AG04450 (cell line): Measurements from ENCODE around the gene PLIN5. TPM values are rescaled to one million over a fixed set of nuclear protein-coding genes. Genes with fewer than 3 reads are reported as not detected.

ENCODE experiments used
- CTCF ChIA-PET: fragments of 300-600, 350-600 bp; formaldehyde crosslinking; extraction: SDS; loops from one replicate; lab custom pipeline; 2022; ENCODE audit warnings: antibody characterized with exemption, inconsistent platforms; lab: Charles Lee
- POLR2A ChIA-PET: fragments of 350-600 bp; formaldehyde crosslinking; extraction: SDS; loops from one replicate; lab custom pipeline; 2021; ENCODE audit warnings: antibody characterized with exemption, inconsistent platforms; lab: Yijun Ruan, JAX
- DNase-seq: peaks from one replicate; pipeline ENCODE4 v3.0.0-alpha.2; 2011; ENCODE audit warnings: low read depth, low spot score
- H3K27ac ChIP-seq: one replicate; pipeline ENCODE4 v1.5.1; 2012; ENCODE audit warnings: low read depth, low read length, control low read depth
- H3K27me3 ChIP-seq: one replicate; pipeline ENCODE4 v1.6.0; 2012; ENCODE audit warnings: low read length; ENCODE audit not compliant: control insufficient read depth, insufficient read depth
- H3K4me3 ChIP-seq: 2 replicates; pipeline ENCODE4 v1.5.1; 2011; ENCODE audit warnings: mild to moderate bottlenecking, low read depth, low read length, control low read depth
- H3K9me3 ChIP-seq: 2 replicates; pipeline ENCODE4 v1.5.1; 2012; ENCODE audit warnings: low read length; ENCODE audit not compliant: control insufficient read depth, insufficient read depth
- polyA plus RNA-seq: library from polyadenylated mRNA; depleted of rRNA; stranded (reverse); fragments of >200 nt; gene quantifications from 2 replicates; pipeline ENCODE4 v1.2.3, GENCODE V29; 2011
- TF ChIP-seq, protein P1 (sequence below): IDR thresholded peaks from 2 replicates; pipeline ENCODE4 v1.5.1; 2011; ENCODE audit warnings: low read depth, low read length, control low read depth, inconsistent platforms

PLIN5 gene
- polyA plus RNA-seq, 1 experiment: not detected

- H3K9me3 ChIP-seq: no peaks in the 10 kb centered on the region; the same call in 1 of the 2 replicates
- H3K4me3 ChIP-seq: no peak overlapping the region
- H3K27me3 ChIP-seq: peaks cover 4% of the 10 kb centered on the region
- CTCF ChIA-PET: no interaction called here
- DNase-seq: no peak
- H3K27ac ChIP-seq: no peak overlapping the region
- TF ChIP-seq, protein P1, sequence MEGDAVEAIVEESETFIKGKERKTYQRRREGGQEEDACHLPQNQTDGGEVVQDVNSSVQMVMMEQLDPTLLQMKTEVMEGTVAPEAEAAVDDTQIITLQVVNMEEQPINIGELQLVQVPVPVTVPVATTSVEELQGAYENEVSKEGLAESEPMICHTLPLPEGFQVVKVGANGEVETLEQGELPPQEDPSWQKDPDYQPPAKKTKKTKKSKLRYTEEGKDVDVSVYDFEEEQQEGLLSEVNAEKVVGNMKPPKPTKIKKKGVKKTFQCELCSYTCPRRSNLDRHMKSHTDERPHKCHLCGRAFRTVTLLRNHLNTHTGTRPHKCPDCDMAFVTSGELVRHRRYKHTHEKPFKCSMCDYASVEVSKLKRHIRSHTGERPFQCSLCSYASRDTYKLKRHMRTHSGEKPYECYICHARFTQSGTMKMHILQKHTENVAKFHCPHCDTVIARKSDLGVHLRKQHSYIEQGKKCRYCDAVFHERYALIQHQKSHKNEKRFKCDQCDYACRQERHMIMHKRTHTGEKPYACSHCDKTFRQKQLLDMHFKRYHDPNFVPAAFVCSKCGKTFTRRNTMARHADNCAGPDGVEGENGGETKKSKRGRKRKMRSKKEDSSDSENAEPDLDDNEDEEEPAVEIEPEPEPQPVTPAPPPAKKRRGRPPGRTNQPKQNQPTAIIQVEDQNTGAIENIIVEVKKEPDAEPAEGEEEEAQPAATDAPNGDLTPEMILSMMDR: no peak
- POLR2A ChIA-PET: no interaction called here
Measured at GRCh38 chr19:4519521-4520277, 15.3 kb downstream of the PLIN5 start.

- H3K27me3 ChIP-seq: peaks cover 4% of the 10 kb centered on the region
- TF ChIP-seq, protein P1: no peak
- H3K9me3 ChIP-seq: no peaks in the 10 kb centered on the region
- DNase-seq: no peak
- CTCF ChIA-PET: no interaction called here
- H3K27ac ChIP-seq: no peak overlapping the region
- H3K4me3 ChIP-seq: no peak overlapping the region
- POLR2A ChIA-PET: no interaction called here
Measured at GRCh38 chr19:4519172-4519496, 15.9 kb downstream of the PLIN5 start.

DNA sequence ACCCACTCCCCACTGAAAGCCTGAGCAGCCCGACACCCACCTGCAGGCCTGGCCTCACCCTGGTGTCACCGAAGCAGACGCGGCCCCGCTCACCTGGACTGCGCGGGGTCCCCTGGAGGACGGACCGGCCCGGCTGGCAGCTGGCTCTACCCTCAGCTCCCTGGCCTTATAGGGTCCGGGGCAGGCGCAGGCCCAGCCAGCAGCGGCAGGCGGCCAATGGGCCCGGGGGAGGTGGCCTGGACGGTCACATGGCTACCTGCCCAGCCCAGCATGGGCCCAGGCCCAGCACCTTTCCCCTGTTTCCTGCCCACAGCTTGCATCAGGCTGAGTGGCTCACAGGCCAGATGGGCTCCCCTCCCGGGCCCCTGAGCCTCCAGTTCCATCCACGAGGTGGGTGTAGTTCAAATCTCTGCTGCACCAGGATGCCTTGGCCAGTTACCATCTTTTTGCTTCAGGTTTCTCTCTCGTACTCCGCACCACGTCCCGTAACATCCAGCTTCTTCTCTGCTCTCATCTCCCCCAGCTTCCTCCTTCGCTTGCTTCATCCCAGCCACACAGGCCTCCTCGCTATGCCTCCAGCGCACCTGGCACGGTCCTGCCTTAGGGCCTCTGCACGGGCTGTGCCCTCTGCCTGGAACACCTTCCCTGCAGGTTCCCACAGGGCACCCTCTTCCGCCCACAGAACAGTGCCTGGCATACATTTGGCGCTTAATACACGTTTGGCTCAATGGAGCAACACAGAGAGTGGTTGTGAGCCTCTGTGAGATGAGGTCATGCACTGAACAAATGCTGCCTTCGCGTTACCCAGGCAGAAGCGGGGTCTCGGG, 16.5 kb downstream of the PLIN5 start, which contains the start of gene PLIN4:
Gene PLIN4 (minus strand): TSS at position 142 of the 827 bp plus-strand sequence. CDS start 214 bp downstream, outside the sequence.
- ChIA-PET POLR2A (interaction anchor here (0.6 kb wide), 1 partner anchor 12 kb away, joined by 11 read pairs; no protein-coding TSS in a partner anchor), CTCF (no interaction called here)
- DNase-seq: no peak
- Histone ChIP-seq H3K4me3 (no peak within 1 kb of the TSS), H3K27me3 (peaks cover 4% of the 10 kb centered on the region), H3K27ac (no peak within 1 kb of the TSS), H3K9me3 (no peaks in the 10 kb centered on the region)
- TF ChIP-seq, protein P1: no peak

DNA sequence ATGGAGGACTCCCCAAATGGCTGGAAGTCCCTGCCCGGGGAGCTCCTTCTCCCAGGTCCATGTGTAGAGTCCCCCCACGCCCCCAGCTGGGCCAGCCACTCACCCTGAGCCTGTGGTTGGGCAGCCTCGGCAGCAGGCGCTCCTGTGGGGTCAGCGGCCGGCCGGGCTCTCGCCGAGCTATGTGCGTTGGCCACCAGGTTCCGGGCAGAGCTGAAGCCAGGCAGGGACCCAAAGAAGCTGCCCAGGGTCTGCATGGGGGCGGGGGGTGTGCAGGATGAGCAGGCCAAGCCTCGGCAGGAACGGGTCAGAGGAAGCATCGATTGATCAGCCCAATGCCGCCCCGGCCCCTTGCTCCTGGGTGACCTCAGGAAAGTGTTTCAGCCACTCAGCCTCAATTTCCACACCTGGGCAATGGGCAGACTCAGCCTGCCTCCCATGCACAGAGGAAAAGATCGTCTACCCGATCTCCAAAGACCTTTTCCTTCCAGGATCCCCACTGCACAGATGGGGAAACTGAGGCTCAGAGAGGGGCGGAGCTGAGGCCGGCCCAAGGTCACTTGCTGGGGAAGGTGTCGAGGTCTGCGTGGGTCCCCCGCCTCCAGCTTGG, 17.5 kb downstream of the PLIN5 start:
- DNase-seq: no peak
- H3K27ac ChIP-seq: no peak overlapping the region
- H3K4me3 ChIP-seq: no peak overlapping the region
- H3K27me3 ChIP-seq: peaks cover 4% of the 10 kb centered on the region
- no peaks in the 10 kb centered on the region for H3K9me3 ChIP-seq
- TF ChIP-seq, protein P1: no peak
- CTCF ChIA-PET: no interaction called here
- POLR2A ChIA-PET: no interaction called here
